ENCODE data around the gene SHROOM1. TPM values are rescaled to one million over a fixed set of nuclear protein-coding genes. Genes with fewer than 3 reads are reported as not detected.
"Not testable (repeated sequence)": the region's sequence is repeated elsewhere in the genome, so short reads cannot be mapped to it uniquely, and the experiment has no call there.

SHROOM1 gene
- total RNA-seq, 1 experiment from 2014 or later, result 16.4 TPM

DNA sequence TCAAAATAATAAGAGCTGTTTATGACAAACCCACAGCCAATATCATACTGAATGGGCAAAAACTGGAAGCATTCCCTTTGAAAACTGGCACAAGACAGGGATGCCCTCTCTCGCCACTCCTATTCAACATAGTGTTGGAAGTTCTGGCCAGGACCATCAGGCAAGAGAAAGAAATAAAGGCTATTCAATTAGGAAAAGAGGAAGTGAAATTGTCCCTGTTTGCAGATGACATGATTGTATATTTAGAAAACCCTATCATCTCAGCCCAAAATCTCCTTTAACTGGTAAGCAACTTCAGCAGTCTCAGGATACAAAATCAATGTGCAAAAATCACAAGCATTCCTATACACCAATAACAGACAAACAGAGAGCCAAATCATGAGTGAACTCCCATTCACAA, 26.2 kb downstream of the SHROOM1 start:
- not testable (repeated sequence) for DNase-seq, H3K36me3 ChIP-seq, H3K4me3 ChIP-seq, H3K9me3 ChIP-seq, H3K27me3 ChIP-seq

DNA sequence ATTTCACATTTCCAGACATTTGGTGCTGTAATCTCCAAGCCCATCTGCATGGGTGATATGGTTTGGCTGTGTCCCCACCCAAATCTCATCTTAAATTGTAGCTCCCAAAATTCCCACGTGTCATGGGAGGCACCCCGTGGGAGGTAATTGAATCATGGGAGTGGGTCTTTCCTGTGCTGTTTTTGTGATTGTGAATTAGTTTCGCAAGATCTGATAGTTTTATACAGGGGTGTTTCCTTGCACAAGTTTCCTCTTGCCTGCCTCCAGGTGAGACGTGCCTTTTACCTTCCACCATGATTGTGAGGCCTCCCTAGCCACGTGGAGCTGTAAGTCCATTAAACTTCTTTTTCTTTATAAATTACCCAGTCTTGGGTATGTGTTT, 27.8 kb downstream of the SHROOM1 start:
- H3K27me3 ChIP-seq, H3K36me3 ChIP-seq, H3K4me3 ChIP-seq, H3K9me3 ChIP-seq, DNase-seq: not testable (repeated sequence)

DNA sequence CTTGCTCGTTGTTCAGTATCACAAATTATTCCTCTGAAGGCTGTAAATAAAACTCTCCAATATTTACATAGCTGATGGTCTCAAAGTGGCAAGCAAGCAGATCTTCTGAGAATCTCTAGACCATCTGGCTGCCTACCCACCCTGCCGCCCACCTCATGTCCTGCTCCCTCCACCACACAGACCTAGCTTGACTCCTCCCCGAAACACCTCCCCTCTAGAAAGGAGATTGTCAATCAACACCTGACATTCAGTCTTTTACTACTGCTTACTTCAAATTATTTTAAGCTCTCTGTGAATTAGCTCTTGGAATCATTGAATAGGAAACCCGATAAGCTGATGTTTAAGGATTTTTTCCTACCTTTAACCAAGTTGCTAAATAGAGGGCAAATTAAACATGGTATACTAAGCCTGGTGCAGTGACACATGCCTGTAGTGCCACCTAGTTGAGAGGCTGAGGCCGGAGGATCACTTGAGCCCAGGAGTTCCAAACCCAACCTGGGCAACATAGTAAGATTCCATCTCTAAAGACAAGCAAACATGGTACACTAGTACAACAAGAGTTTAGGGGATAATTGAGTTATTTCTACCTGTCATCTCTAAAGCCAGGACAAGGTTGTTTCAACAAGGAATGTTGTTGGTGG, 28.3 kb downstream of the SHROOM1 start:
- no peak for DNase-seq
- 0 out of 2 replicates have a peak, but pooled peaks cover 8% of the 10 kb centered on the region for H3K27me3 ChIP-seq

DNA sequence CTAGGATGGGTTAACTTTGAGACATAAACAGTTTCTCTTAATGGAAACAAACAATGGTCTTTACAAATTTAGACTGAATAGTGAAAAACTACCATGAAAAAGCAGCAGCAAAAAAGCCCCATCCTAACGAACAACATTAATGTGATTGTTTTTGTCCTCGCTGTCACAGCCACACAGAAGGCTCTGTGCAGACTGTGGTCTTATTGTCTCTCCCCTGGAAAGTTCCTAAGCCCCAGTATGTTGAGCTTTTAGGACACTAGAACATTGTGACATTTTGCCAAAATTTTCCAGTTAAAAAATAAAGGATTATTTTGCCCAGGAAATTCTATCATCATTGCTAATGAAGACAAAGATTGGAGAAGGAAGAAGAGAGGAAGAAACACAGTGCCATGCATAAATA, 29.9 kb downstream of the SHROOM1 start:
- Histone ChIP-seq H3K27me3 (0 out of 2 replicates have a peak, but pooled peaks cover 8% of the 10 kb centered on the region), H3K36me3 (no peaks in the 10 kb centered on the region), H3K4me3 (no peak overlapping the region), H3K9me3 (peaks cover 6% of the 10 kb centered on the region)
- DNase-seq, result no peak

More for the DNA sequence above, 28.3 kb downstream of the SHROOM1 start:
- no peak overlapping the region for H3K4me3 ChIP-seq
- H3K36me3 ChIP-seq, result no peaks in the 10 kb centered on the region
- H3K9me3 ChIP-seq, result peaks cover 6% of the 10 kb centered on the region

DNA sequence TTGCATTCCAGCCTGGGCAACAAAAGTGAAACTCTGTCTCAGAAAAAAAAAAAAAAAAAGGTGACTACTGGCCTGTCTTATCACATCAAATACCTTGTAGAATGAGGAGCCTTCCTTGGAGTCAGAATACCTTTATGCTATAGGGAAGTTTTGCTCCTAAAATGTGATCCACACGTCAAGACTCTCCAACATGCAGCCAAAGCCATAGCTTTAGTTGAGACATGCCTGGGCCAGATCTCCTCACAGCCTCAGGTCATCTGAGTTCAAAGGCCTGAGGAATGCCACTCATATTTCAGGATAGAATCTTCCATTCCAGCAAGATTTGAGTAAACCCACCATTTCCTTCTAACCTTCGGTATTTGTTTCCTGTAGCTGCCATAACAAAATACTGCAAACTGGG, 31.1 kb downstream of the SHROOM1 start:
- Histone ChIP-seq H3K4me3 (no peak overlapping the region), H3K9me3 (no peaks in the 10 kb centered on the region), H3K27me3 (0 out of 2 replicates have a peak, but pooled peaks cover 8% of the 10 kb centered on the region), H3K36me3 (no peaks in the 10 kb centered on the region)
- no peak for DNase-seq

DNA sequence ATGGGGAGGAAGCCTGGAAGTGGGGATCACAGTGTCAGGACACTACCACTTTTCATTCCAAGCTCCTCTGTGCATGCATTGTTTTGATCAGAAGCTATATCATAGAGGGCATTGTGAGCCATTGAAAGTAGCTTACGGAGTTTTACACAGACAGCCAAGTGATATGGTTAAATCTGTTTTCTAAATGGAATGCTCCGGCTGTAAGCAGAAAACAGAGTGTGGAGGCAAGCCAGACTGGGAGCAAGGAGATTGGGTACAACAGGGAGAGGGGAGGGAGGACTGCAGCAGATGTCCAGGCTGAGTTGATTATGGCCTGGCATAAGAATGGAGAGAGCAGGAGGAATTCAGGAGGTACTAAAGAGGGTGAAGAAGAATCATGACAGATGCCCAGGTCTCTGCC, 32.8 kb downstream of the SHROOM1 start:
- Histone ChIP-seq H3K27me3 (0 out of 2 replicates have a peak, but pooled peaks cover 6% of the 10 kb centered on the region), H3K36me3 (no peaks in the 10 kb centered on the region)

DNA sequence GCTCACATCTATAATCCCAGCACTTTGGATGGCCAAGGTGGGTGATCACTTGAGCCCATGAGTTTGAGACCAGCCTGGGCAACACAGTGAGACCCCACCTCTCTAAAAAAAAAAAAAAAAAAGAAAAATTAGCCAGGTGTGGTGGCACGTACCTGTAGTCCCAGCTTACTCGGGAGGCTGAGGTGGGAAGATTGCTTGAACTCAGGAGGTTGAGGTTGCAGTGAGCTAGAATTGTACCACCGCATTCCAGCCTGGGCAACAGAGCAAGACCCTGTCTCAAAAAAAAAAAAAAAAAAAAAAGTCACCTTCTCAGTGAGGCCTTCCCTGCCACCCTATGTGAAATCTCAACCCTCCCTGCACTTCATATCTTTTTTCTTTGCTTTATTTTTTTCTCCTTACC, 39.4 kb downstream of the SHROOM1 start:
- DNase-seq, result no peak
- no peaks in the 10 kb centered on the region for H3K36me3 ChIP-seq
- H3K4me3 ChIP-seq, result no peak overlapping the region
- H3K27me3 ChIP-seq, result no peaks in the 10 kb centered on the region
- no peaks in the 10 kb centered on the region for H3K9me3 ChIP-seq

More for the DNA sequence above, 32.8 kb downstream of the SHROOM1 start:
- Histone ChIP-seq H3K4me3 (no peak overlapping the region), H3K9me3 (no peaks in the 10 kb centered on the region)
- DNase-seq, result no peak

DNA sequence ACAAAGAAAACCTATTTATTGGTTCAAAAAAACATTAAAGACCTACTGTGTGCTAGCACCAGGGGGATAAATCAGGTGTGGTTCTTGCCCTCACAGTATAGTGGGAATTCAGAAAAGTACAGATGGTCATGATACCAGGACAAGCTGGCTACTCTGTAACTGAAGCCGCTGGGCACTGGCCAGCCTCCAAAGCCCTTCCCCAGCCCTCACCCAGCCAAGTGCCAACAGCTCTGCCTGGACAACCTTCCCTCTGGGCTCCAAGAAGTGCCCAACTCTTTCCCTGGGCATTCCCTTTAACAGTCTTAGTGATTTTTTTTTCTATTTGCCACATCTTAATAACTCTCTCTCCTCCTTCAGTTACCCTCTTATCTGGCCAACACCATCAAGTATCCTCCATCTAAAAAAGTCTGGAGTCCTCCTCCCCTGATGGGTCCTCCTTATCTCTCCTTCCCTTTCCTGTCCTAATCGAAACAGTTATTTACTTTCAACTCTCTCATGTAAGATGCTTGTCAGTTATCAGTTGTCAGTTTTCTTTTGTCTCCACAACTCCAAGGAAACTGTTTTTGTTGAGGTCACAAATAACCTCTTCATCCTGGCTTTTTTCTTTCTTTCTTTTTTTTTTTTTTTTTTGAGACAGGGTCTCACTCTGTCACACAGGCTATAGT, 40.1 kb downstream of the SHROOM1 start:
- Histone ChIP-seq H3K27me3 (no peaks in the 10 kb centered on the region), H3K9me3 (no peaks in the 10 kb centered on the region), H3K36me3 (no peaks in the 10 kb centered on the region), H3K4me3 (no peak overlapping the region)
- no peak for DNase-seq

DNA sequence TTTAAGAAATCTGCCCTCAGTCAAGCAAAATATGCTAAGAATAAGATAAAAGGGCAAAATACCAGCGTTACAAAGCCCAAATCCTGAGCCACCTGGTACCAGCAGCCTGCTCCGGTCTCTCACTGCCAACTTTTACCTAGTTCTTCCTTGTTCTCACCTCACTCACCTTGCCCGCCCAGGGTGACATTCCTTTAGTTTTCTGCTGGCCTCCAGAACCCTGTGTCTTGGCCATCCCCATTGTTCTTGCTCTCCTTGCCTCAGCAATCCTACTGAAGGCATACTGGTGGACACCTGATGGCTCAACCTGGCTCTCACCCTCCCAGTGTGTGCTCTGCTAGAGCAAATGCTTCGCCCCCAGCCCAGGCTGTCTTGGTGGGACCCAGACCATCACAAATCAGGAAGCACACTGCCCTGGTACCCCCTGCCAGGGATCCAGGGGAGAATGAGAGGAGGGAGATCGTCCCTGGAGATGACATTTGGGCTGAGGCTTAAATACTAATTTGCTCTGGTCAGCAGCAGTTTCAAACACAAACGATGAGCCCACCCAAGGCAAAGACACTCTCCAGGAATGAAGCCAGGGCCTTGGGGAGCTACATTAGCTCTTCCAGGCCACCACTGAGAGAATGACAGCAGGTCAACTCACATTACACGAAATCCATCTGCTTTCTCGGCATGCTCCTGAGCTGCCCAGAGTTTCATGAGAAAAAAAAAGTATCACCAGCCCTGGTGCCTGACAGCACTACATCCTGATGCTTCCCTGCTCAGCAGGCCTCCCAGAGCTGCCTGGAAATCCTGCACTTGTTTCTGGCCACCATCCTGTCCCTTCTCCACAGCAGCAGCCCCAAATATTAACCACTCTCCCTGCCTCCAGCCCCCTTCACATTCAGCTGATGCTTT, 41.2 kb downstream of the SHROOM1 start:
- no peak for DNase-seq
- no peaks in the 10 kb centered on the region for H3K9me3 ChIP-seq
- H3K27me3 ChIP-seq, result no peaks in the 10 kb centered on the region
- H3K4me3 ChIP-seq, result no peak overlapping the region
- no peaks in the 10 kb centered on the region for H3K36me3 ChIP-seq

DNA sequence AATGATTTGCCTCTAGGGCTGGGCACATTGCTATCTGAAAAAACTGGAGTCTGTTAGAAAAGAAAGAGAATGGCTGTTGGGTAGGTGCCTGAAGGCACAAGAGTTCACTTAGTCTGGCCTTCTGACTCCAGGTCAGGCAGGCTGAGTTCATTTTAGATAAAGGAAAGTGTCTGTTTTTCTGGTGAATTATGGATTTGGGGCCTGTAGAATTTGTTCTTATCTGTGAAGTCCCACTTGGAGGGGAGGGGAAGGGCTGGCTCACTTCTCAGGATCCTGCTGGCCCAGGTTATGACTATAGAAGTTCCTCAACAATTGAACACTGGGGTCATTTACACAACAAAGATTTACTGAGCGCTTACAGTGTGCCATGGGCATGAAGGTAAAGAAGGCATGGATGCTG, 41.9 kb downstream of the SHROOM1 start:
- H3K9me3 ChIP-seq, result no peaks in the 10 kb centered on the region
- no peak overlapping the region for H3K4me3 ChIP-seq
- no peak for DNase-seq
- no peaks in the 10 kb centered on the region for H3K27me3 ChIP-seq
- H3K36me3 ChIP-seq, result no peaks in the 10 kb centered on the region

DNA sequence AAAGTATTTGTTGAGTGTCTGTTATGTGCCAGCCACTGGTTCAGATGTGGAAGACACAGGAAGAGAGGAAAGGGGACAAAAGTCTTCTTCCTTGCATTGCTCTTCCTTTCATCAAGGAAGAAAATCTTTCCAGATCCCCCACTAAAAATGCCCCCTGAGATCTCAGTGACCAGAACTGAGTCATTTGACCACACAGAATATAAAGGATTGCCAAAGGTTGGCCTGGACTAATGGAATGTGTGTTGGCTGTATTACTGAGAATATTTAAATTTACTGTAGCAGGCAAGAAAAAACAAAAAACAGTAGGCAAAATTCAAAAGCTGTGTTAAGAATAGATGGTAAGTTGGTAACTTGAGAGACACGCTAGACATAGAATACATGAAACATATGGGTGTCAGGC, 43.4 kb downstream of the SHROOM1 start:
- no peak for DNase-seq

DNA sequence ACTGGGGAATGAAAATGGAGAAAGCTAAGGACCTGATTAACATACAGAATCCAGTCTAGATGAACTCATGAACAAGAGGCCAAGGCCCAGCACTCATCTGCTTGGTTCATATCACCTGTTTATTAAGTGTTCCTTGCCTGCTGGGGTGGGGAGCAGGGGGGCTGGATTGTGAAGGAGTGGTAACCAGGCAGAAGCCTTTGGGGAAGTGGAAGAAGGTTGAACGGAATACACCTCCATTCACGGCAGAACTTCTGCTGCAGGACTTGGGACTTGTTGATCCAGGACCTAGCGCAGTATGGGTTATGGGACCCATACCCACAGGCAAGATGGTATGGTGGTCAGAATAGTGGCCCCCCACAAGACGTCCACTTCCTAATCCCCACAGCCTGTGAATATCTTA, 44.6 kb downstream of the SHROOM1 start:
- no peak for DNase-seq
- no peaks in the 10 kb centered on the region for H3K36me3 ChIP-seq
- no peak overlapping the region for H3K4me3 ChIP-seq
- no peaks in the 10 kb centered on the region for H3K27me3 ChIP-seq
- no peaks in the 10 kb centered on the region for H3K9me3 ChIP-seq

More for the DNA sequence above, 43.4 kb downstream of the SHROOM1 start:
- Histone ChIP-seq H3K27me3 (no peaks in the 10 kb centered on the region), H3K4me3 (no peak overlapping the region), H3K36me3 (no peaks in the 10 kb centered on the region), H3K9me3 (no peaks in the 10 kb centered on the region)

DNA sequence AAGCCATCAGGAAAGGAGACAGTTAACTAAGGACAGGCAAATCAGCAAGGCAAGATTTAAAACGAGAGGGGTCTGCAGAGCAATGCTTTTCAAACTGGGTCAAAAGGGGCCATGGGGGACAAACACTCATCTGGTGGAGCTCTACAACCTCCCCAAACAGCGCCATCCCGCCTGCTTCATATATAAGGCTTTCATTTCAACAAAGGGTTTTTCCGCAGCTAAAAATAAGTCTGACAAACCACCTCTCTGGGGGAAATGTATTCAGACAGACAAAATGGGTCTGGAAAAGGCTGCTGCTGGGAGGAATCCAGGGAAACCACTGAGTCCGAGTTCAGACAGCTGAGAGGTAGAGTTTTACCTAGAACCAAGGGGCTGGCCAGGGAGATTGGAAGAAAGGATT, 45.1 kb downstream of the SHROOM1 start:
- no peak for DNase-seq
- H3K4me3 ChIP-seq, result no peak overlapping the region

DNA sequence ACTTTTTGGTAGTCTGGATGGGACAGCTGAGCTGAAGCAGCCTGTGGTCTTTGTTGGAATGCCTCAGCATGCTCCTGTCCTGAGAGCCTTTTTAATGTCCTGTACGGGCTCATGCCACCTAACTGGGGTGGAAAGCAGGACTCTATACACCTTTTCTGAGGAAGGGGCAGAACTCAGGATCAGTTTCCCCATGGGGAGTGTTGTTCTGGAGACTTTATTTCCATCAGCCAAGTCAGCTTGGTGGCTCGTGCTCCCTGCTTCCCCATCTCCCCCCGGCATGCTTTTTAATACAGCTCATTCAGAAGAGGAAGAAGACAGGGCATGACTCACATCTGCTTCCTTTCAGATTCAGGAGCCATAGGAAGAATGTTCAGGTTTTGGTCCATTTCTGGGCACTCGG, 48.3 kb downstream of the SHROOM1 start:
- DNase-seq, result peak; percentile 50
- Histone ChIP-seq H3K4me3 (no peak overlapping the region), H3K36me3 (no peaks in the 10 kb centered on the region), H3K27me3 (no peaks in the 10 kb centered on the region), H3K9me3 (no peaks in the 10 kb centered on the region)

More for the DNA sequence above, 45.1 kb downstream of the SHROOM1 start:
- Histone ChIP-seq H3K27me3 (no peaks in the 10 kb centered on the region), H3K9me3 (no peaks in the 10 kb centered on the region), H3K36me3 (no peaks in the 10 kb centered on the region)

DNA sequence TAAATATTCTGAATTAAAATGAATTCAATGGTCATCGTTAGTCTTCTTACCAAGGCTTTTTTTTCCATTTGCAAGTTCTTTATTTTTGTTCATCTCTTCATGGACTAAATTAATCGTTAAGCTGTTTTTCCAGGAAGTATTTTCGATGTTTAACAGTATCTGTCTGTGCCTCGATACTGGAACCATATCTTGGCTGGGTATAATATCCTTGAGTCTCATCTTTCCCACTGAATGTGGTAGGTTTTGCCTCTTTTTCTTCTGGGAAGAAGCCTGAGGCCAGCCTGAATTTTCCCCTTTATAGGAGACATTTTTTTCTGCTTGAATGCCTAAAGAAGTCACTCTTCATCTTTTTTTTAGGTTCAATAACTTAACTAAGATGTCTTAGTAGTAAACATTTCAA, 49.4 kb downstream of the SHROOM1 start:
- no peaks in the 10 kb centered on the region for H3K36me3 ChIP-seq
- no peaks in the 10 kb centered on the region for H3K9me3 ChIP-seq
- no peak overlapping the region for H3K4me3 ChIP-seq
- DNase-seq, result no peak
- no peaks in the 10 kb centered on the region for H3K27me3 ChIP-seq

DNA sequence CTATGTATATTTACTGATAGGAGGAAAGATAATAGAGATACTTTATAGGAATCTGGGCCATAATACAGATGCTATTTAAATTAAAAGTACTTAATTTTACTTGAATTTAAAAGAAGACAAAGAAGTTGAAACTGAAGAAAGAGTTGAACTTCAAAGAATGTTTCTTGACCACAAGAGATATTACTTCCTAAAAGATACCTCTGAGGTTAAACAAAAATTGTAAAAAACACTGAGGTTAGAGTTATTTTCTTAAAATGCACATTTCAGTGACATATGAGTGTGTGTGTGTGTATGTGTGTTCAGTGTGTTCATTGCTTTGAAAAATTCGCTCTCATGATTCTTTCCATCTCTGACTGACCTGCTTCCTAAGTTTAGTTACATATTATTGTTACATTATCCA, 49.9 kb downstream of the SHROOM1 start:
- no peak for DNase-seq
- Histone ChIP-seq H3K4me3 (no peak overlapping the region), H3K9me3 (no peaks in the 10 kb centered on the region), H3K27me3 (no peaks in the 10 kb centered on the region), H3K36me3 (no peaks in the 10 kb centered on the region)

DNA sequence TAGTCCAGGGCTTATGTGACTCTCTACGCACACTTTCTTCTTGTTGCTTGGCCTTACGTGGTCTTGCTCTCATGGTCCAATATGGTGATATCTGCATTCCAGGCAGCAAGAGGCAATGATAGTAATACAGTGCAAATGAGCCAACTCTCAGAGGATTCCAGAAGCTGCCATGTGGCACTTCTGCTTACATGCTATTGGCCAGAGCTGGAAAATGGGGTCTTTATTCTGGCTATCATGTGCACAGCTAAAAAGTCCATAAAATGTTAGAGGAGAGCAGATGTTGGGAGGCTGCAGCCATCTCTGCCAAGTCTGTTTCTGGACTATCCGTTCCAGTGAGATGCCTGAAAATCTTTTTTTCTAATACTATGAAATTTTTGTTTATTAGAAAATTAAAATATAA, 50.5 kb downstream of the SHROOM1 start:
- DNase-seq, result no peak
- no peaks in the 10 kb centered on the region for H3K36me3 ChIP-seq
- no peaks in the 10 kb centered on the region for H3K9me3 ChIP-seq
- H3K4me3 ChIP-seq, result no peak overlapping the region
- H3K27me3 ChIP-seq, result no peaks in the 10 kb centered on the region
